HG03575 (cell line): ENCODE results near the gene PRRC2A.

Source experiments
- ATAC-seq: cut with Tn5 transposase; IDR thresholded peaks from one replicate; pipeline ENCODE4 v1.9.1; 2021; ENCODE audit not compliant: unreplicated experiment, insufficient number of reproducible peaks, low FRiP score; ENCODE audit errors: extremely low read depth

PRRC2A gene

DNA sequence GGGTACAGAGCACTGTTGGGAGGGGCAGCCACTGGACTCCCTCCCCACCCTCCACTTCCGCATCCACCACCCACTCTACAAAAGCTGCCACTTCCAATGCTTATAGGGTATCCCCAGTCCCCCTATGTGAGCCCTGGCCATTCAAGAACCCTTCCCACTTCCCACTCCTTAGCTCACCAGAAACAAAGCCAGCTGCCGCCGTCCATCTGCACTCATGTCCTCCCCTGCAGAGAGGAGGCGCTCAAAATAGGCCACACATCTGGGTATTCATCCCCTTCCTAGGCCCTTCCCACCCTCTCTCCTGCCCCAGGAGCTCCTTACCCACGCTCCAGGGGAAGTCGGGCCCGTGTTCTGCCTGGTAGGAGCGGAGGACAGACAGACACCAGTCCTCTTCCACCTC lies 66.8 kb downstream of the PRRC2A start:
- no peak for ATAC-seq
